Tibial nerve (tissue), 4 donors: ENCODE results near the gene RPTOR. TPM values are rescaled to one million over a fixed set of nuclear protein-coding genes. Genes with fewer than 3 reads are reported as not detected.
"Not testable (repeated sequence)": the region's sequence is repeated elsewhere in the genome, so short reads cannot be mapped to it uniquely, and the experiment has no call there.

Source experiments
- DNase-seq, 2 donors: peaks; one replicate each; pipeline ENCODE4 v3.0.0-alpha.2; 2019; ENCODE audit warnings: low spot score in 2 of 2
- H3K27ac ChIP-seq, 4 donors: fragments of 200-600 bp; sonication (generic) in 3 of 4; one replicate each; pipeline ENCODE4 v1.5.1; 2017 to 2019; ENCODE audit warnings: mild to moderate bottlenecking in 1 of 4
- H3K27me3 ChIP-seq, 2 donors: fragments of 200-600 bp; sonication (generic) in 1 of 2; one replicate each; pipeline versions ENCODE4 v1.5.1 to v1.6.0; 2017 to 2019
- H3K36me3 ChIP-seq, 3 donors: fragments of 200-600 bp; sonication (generic); one replicate each; pipeline ENCODE4 v1.5.1; 2018 to 2019
- H3K4me1 ChIP-seq, 4 donors: fragments of 200-600 bp; sonication (generic) in 3 of 4; one replicate each; pipeline ENCODE4 v1.5.1; 2017 to 2019
- H3K4me3 ChIP-seq, 4 donors: fragments of 200-600 bp; sonication (generic) in 3 of 4; one replicate each; pipeline ENCODE4 v1.5.1; 2017 to 2019; ENCODE audit warnings: mild to moderate bottlenecking in 1 of 4, moderate library complexity in 1 of 4
- H3K9me3 ChIP-seq, 4 donors: fragments of 200-600 bp; sonication (generic) in 3 of 4; one replicate each; pipeline ENCODE4 v1.5.1; 2017 to 2019
- EP300 ChIP-seq, 2 donors: sonication (generic); formaldehyde crosslinking; IDR thresholded peaks; one replicate each; pipeline ENCODE4 v1.6.1; 2017; ENCODE audit warnings: antibody characterized with exemption in 2 of 2, mild to moderate bottlenecking in 1 of 2
- POLR2A ChIP-seq, 2 donors: fragments of 450-650 bp; IDR thresholded peaks; one replicate each; pipeline ENCODE4 v1.6.1; 2017; ENCODE audit warnings: antibody characterized with exemption in 2 of 2, mild to moderate bottlenecking in 2 of 2, moderate library complexity in 2 of 2
- WGBS, 2 donors: methylation state at CpG; one replicate each; pipeline ENCODE4 v1.1.5; 2018; 5-methylcytosine and 5-hydroxymethylcytosine counted together
- total RNA-seq, 4 donors: library from RNA; depleted of rRNA; stranded (reverse); fragments of >200 nt; gene quantifications; one replicate each; pipeline ENCODE4 v1.1.0, GENCODE V29; 2016
- TF ChIP-seq, protein P1 (sequence below), 5 experiments: fragments of 200-600 bp in 3 of 5; fragments of 450-650 bp in 2 of 5; sonication (generic) in 3 of 5; IDR thresholded peaks; one replicate each; pipeline ENCODE4 v1.5.1; 2016 to 2019; ENCODE audit warnings: antibody characterized with exemption in 5 of 5, mild to moderate bottlenecking in 3 of 5, moderate library complexity in 2 of 5

Gene RPTOR
- total RNA-seq, 4 donors from 2014 or later, result 34.7 to 56.4 (median 40.1) TPM

DNA sequence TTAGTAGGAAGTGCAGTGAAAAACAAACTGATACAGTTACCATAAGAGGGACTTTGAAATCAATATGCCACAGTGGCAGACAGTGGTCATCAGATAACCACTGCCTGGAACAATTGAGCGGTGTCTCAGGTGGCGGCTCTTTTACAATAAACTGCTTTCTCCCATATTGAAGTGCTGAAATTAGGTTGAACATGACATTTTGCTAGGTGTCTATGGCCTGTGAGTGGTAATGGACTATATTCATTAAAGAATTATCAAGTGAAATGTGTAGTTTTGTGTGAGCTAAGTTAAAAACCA, 214.7 kb downstream of the RPTOR start:
- WGBS, 2 donors, result 89 to 96% methylated on average over 2 of the region's 2 CpGs
- Histone ChIP-seq H3K27ac (peak overlapping the region in 1 of 4 donors; percentile 45), H3K27me3 (no peaks in the 10 kb centered on the region), H3K9me3 (no peaks in the 10 kb centered on the region), H3K4me3 (no peak overlapping the region), H3K36me3 (peaks cover 0 to 19% (median 0%) of the 10 kb centered on the region in 3 donors), H3K4me1 (peaks cover 0 to 5% (median 0%) of the 10 kb centered on the region in 4 donors)
- DNase-seq, result no peak
- TF ChIP-seq POLR2A (IDR thresholded peaks at IDR 0.05) (no peak), EP300 (IDR thresholded peaks at IDR 0.05) (no peak)
- TF ChIP-seq, protein P1, sequence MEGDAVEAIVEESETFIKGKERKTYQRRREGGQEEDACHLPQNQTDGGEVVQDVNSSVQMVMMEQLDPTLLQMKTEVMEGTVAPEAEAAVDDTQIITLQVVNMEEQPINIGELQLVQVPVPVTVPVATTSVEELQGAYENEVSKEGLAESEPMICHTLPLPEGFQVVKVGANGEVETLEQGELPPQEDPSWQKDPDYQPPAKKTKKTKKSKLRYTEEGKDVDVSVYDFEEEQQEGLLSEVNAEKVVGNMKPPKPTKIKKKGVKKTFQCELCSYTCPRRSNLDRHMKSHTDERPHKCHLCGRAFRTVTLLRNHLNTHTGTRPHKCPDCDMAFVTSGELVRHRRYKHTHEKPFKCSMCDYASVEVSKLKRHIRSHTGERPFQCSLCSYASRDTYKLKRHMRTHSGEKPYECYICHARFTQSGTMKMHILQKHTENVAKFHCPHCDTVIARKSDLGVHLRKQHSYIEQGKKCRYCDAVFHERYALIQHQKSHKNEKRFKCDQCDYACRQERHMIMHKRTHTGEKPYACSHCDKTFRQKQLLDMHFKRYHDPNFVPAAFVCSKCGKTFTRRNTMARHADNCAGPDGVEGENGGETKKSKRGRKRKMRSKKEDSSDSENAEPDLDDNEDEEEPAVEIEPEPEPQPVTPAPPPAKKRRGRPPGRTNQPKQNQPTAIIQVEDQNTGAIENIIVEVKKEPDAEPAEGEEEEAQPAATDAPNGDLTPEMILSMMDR (IDR thresholded peaks at IDR 0.05), result no peak

DNA sequence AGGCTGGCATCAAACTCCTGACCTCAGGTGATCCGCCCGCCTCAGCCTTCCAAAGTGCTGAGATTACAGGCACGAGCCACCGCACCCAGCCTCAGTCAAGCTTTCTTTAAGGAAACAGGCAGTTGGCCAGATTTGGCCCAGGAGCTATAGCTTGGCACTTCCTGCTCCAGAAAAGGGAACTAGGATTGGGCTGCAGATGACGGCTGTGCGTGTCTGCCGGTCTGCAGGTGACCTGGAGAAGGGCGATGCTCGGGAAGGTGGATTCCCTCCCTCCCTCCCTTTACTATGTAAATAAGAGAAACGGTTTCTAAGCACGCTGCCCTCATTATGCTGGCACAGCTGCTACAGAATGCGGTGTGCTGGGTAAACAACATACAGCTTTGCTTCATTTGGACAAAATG, 215.9 kb downstream of the RPTOR start:
- H3K9me3 ChIP-seq, result no peaks in the 10 kb centered on the region
- no peak for DNase-seq
- no peaks in the 10 kb centered on the region for H3K27me3 ChIP-seq
- 74 to 84% methylated on average over 12 of the region's 12 CpGs for WGBS, 2 donors
- TF ChIP-seq EP300 (IDR thresholded peaks at IDR 0.05), result no peak
- no peak for TF ChIP-seq POLR2A (IDR thresholded peaks at IDR 0.05)
- TF ChIP-seq, protein P1 (IDR thresholded peaks at IDR 0.05), result no peak
- H3K4me1 ChIP-seq, result peaks cover 0 to 5% (median 0%) of the 10 kb centered on the region in 4 donors
- no peak overlapping the region for H3K27ac ChIP-seq
- H3K36me3 ChIP-seq, result peaks cover 0 to 7% (median 0%) of the 10 kb centered on the region in 3 donors
- H3K4me3 ChIP-seq, result no peak overlapping the region

DNA sequence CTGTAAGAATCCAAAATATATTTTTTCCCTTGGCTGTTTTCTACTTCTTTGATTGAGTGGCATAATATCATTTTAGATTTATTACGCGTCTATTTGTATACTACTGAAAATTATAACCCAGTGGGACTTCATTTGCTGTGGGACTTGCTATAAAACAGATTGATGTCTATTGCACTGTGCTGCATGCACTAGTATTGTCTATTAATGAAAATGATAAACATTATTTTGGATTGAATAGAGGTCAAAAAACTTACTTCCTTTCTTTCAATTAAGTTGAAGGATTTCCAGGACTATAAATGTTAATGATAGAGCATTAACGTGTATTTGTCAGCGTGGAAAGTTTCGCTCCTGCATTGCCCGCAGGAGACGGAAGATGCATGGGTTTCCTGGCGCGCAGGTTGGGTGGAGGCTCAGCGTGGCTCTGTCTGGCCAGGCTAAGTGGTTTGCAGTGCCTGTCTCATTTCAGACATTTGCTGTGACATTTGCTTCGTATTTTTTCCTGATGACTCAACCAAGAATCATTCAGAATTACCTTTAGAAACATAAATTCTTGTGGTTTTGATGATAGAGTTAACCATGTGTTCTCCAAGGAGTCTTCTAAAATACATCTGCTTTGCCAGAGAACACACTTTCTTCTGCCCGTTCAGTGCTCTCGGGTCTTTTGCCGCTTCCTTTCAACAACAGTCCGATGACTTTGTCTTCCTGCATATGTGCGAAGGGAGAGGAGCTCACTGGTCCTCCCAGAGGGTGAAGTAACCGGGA, 216.7 kb downstream of the RPTOR start:
- no peak for DNase-seq
- 69 to 70% methylated on average over 17 of the region's 17 CpGs for WGBS, 2 donors

DNA sequence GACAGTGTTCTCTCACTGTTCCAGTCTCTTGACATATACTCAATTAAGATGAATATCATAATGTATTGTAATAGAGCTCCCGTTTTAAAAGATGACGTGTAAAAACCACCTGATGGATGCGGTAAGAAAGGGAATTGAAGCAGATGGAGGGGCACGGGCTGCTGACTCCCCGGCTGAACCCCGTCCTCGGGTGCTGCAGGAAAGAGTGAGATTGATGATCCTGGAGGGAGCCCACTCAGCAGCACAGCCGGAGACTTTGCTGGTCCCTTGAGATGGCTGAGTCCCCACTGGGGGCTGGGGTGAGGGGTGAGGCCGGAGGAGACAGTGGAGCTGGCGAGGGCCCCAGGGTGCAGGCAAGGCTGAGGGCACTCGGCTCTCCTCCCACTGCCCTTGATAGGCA, 217.4 kb downstream of the RPTOR start:
- Histone ChIP-seq H3K9me3 (no peaks in the 10 kb centered on the region), H3K27ac (no peak overlapping the region), H3K4me1 (peaks cover 0 to 5% (median 0%) of the 10 kb centered on the region in 4 donors), H3K36me3 (peaks cover 0 to 5% (median 0%) of the 10 kb centered on the region in 3 donors), H3K27me3 (no peaks in the 10 kb centered on the region), H3K4me3 (no peak overlapping the region)
- WGBS, 2 donors, result 82 to 84% methylated on average over 11 of the region's 11 CpGs
- TF ChIP-seq POLR2A (IDR thresholded peaks at IDR 0.05) (no peak), EP300 (IDR thresholded peaks at IDR 0.05) (no peak)
- TF ChIP-seq, protein P1 (IDR thresholded peaks at IDR 0.05), result no peak
- no peak for DNase-seq

More for the DNA sequence above, 216.7 kb downstream of the RPTOR start:
- Histone ChIP-seq H3K9me3 (no peaks in the 10 kb centered on the region), H3K36me3 (peaks cover 0 to 4% (median 0%) of the 10 kb centered on the region in 3 donors), H3K4me3 (no peak overlapping the region), H3K4me1 (peaks cover 0 to 5% (median 0%) of the 10 kb centered on the region in 4 donors), H3K27me3 (no peaks in the 10 kb centered on the region), H3K27ac (no peak overlapping the region)
- TF ChIP-seq, protein P1 (IDR thresholded peaks at IDR 0.05), result no peak
- TF ChIP-seq EP300 (IDR thresholded peaks at IDR 0.05) (no peak), POLR2A (IDR thresholded peaks at IDR 0.05) (no peak)

DNA sequence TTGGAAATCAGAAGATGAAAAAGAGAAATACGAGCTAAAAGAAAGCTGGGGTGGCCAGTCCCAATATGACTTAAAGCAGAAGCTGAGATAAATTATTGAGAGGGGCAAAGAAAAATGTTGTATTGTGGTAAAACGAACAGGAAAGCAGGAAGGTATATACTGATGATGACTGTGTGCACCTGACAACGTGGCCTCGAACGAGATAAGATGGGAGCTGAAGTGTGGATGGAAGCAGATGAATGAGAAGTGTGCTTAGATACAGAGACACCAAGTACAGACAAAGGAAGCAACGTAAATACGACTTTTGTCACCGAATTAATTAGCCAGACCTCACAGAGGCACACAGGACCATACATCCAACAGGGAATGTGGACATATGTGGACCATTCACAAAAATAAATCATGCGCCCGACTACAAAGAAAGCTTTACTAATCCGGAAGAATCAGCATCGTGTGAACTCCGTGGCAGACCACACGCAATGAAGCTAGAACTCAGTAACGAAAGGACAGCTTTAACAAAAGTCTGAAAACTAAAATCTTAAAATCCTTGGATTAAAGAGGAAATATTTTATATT, 218.7 kb downstream of the RPTOR start:
- TF ChIP-seq POLR2A (IDR thresholded peaks at IDR 0.05) (no peak), EP300 (IDR thresholded peaks at IDR 0.05) (no peak)
- TF ChIP-seq, protein P1 (IDR thresholded peaks at IDR 0.05), result no peak
- peaks cover 0 to 5% (median 0%) of the 10 kb centered on the region in 3 donors for H3K36me3 ChIP-seq
- 82 to 84% methylated on average over 15 of the region's 15 CpGs for WGBS, 2 donors
- no peak overlapping the region for H3K27ac ChIP-seq
- H3K27me3 ChIP-seq, result no peaks in the 10 kb centered on the region
- H3K4me3 ChIP-seq, result no peak overlapping the region
- no peaks in the 10 kb centered on the region for H3K9me3 ChIP-seq
- DNase-seq, result no peak
- peaks cover 0 to 5% (median 0%) of the 10 kb centered on the region in 4 donors for H3K4me1 ChIP-seq

DNA sequence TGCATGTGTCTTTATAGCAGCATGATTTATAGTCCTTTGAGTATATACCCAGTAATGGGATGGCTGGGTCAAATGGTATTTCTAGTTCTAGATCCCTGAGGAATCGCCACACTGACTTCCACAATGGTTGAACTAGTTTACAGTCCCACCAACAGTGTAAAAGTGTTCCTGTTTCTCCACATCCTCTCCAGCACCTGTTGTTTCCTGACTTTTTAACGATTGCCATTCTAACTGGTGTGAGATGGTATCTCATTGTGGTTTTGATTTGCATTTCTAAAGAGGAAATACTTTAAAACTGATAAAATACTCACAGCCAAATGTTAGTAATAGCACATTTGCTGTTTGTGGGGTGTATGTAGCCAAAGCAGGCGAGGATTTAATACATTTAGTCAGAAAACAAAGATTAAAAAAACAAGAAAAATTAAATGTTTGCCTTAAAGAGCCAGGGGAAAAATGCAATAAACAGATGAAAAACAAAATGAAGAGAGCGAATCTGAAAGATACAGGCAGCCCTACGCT, 220.0 kb downstream of the RPTOR start:
- not testable (repeated sequence) for H3K27me3 ChIP-seq, H3K36me3 ChIP-seq, H3K4me3 ChIP-seq, H3K4me1 ChIP-seq, DNase-seq, H3K27ac ChIP-seq, H3K9me3 ChIP-seq
- 90 to 93% methylated on average over 4 to 5 of the region's 5 CpGs for WGBS, 2 donors
